Endodermal cell (in vitro differentiated cells): ENCODE results near the gene POP5. TPM values are rescaled to one million over a fixed set of nuclear protein-coding genes. Genes with fewer than 3 reads are reported as not detected.

Experiments
- DNase-seq: peaks from one replicate; pipeline ENCODE4 v3.0.0-alpha.2; 2017
- H3K27ac ChIP-seq: 2 replicates; pipeline ENCODE4 v1.5.1; 2013; ENCODE audit warnings: mild to moderate bottlenecking, low read depth, low read length, moderate library complexity
- H3K27me3 ChIP-seq: 2 replicates; pipeline ENCODE4 v1.6.1; 2013; ENCODE audit warnings: mild to moderate bottlenecking, low read length, moderate library complexity; ENCODE audit not compliant: insufficient read depth, control insufficient read depth, poor library complexity, severe bottlenecking
- H3K36me3 ChIP-seq: 2 replicates; pipeline ENCODE4 v1.7.0; 2013; ENCODE audit warnings: mild to moderate bottlenecking, low read length, moderate library complexity; ENCODE audit not compliant: control insufficient read depth, insufficient read depth
- H3K4me1 ChIP-seq: one replicate; pipeline ENCODE4 v1.7.0; 2013; ENCODE audit warnings: low read length; ENCODE audit not compliant: control insufficient read depth, insufficient read depth
- H3K4me3 ChIP-seq: 2 replicates; pipeline ENCODE4 v1.5.1; 2013; ENCODE audit warnings: mild to moderate bottlenecking, low read length, moderate library complexity
- H3K9ac ChIP-seq: 2 replicates; pipeline ENCODE4 v1.6.1; 2013; ENCODE audit warnings: mild to moderate bottlenecking, low read length, moderate library complexity; ENCODE audit not compliant: poor library complexity, severe bottlenecking; ENCODE audit errors: extremely low read depth
- H3K9me3 ChIP-seq: 2 replicates; pipeline ENCODE4 v1.6.1; 2013; ENCODE audit warnings: mild to moderate bottlenecking, low read length, moderate library complexity; ENCODE audit not compliant: control insufficient read depth
- H3K27ac Mint-ChIP-seq: 2 replicates; pipeline ENCODE4 v1.8.0; 2020; ENCODE audit warnings: mixed read lengths
- H3K27me3 Mint-ChIP-seq: 2 replicates; pipeline ENCODE4 v1.8.0; 2021; ENCODE audit warnings: mild to moderate bottlenecking, mixed read lengths; ENCODE audit not compliant: insufficient read depth
- H3K36me3 Mint-ChIP-seq: 2 replicates; pipeline ENCODE4 v1.8.0; 2020; ENCODE audit warnings: low read depth, mixed read lengths
- H3K4me1 Mint-ChIP-seq: 2 replicates; pipeline ENCODE4 v1.8.0; 2020; ENCODE audit warnings: mixed read lengths
- H3K4me3 Mint-ChIP-seq: 2 replicates; pipeline ENCODE4 v1.8.0; 2020; ENCODE audit warnings: mild to moderate bottlenecking, moderate library complexity, mixed read lengths
- H3K9me3 Mint-ChIP-seq: 2 replicates; pipeline ENCODE4 v1.8.0; 2020; ENCODE audit warnings: mild to moderate bottlenecking, mixed read lengths
- CTCF ChIP-seq: fragments of 200-600 bp; sonication (generic); conservative IDR thresholded peaks from 2 replicates; pipeline ENCODE4 v1.5.0; 2021; ENCODE audit warnings: antibody characterized with exemption, mild to moderate bottlenecking
- WGBS, 2 experiments: methylation state at CpG; one replicate each; pipeline versions ENCODE4 v1.1.5 to v1.1.7; 2013; ENCODE audit warnings: missing lambda C conversion rate in 2 of 2, mixed read lengths in 1 of 2; ENCODE audit not compliant: insufficient coverage in 1 of 2, insufficient read length in 1 of 2; 5-methylcytosine and 5-hydroxymethylcytosine counted together
- total RNA-seq, 2 donors: library from RNA; stranded (reverse); fragmentation: NEBNext Ultra II Directional in 1 of 2; extraction: Animal tissue kit (Norgen Biotek cat#: 25700) in 1 of 2; gene quantifications; 2 replicates in 1 of 2; 3 replicates in 1 of 2; pipeline ENCODE4 v1.2.1, GENCODE V29; 2021

POP5 gene
- total RNA-seq, 2 donors from 2014 or later, result 52.5 to 53.0 TPM

- H3K36me3 Mint-ChIP-seq, result peaks cover 31% of the 10 kb centered on the region
- H3K27ac Mint-ChIP-seq, result no peak overlapping the region
- WGBS, 2 experiments, result 100% methylated on average over 2 of the region's 3 CpGs; no CpG with 5 or more reads in 1 of the 2 experiments
These were observed 36.5 kb downstream of the POP5 start for GRCh38 chr12:120544691-120545090.

GRCh38 chr12:120542166-120542565, 39.0 kb downstream of the POP5 start:
- peaks cover 10% of the 10 kb centered on the region for H3K4me1 ChIP-seq

More at GRCh38 chr12:120544691-120545090, 36.5 kb downstream of the POP5 start:
- no peak overlapping the region for H3K27ac ChIP-seq
- peaks cover 4% of the 10 kb centered on the region for H3K4me1 ChIP-seq
- Mint-ChIP-seq H3K27me3 (no peaks in the 10 kb centered on the region), H3K4me3 (no peak overlapping the region), H3K4me1 (peaks cover 6% of the 10 kb centered on the region), H3K9me3 (no peaks in the 10 kb centered on the region)
- peaks cover 71% of the 10 kb centered on the region for H3K36me3 ChIP-seq
- DNase-seq, result no peak
- no peaks in the 10 kb centered on the region for H3K27me3 ChIP-seq
- H3K9ac ChIP-seq, result no peak overlapping the region
- no peak overlapping the region for H3K4me3 ChIP-seq
- no peak for TF ChIP-seq CTCF
- no peaks in the 10 kb centered on the region for H3K9me3 ChIP-seq

GRCh38 chr12:120540445-120540844, 40.8 kb downstream of the POP5 start:
- peaks cover 10% of the 10 kb centered on the region for H3K4me1 ChIP-seq
- peaks cover 54% of the 10 kb centered on the region for H3K36me3 Mint-ChIP-seq
- H3K27me3 ChIP-seq, result no peaks in the 10 kb centered on the region
- DNase-seq, result no peak
- H3K4me1 Mint-ChIP-seq, result peaks cover 24% of the 10 kb centered on the region
- H3K36me3 ChIP-seq, result peaks cover 72% of the 10 kb centered on the region
- H3K9me3 ChIP-seq, result no peaks in the 10 kb centered on the region
- no peak overlapping the region for H3K27ac ChIP-seq
- TF ChIP-seq CTCF, result no peak
- H3K27ac Mint-ChIP-seq, result no peak overlapping the region
- H3K4me3 Mint-ChIP-seq, result no peak overlapping the region
- no peak overlapping the region for H3K9ac ChIP-seq
- no peak overlapping the region for H3K4me3 ChIP-seq
- 93 to 96% methylated on average over 3 of the region's 3 CpGs for WGBS, 2 experiments
- no peaks in the 10 kb centered on the region for H3K27me3 Mint-ChIP-seq
- no peaks in the 10 kb centered on the region for H3K9me3 Mint-ChIP-seq

More at GRCh38 chr12:120542166-120542565, 39.0 kb downstream of the POP5 start:
- DNase-seq, result no peak
- Histone ChIP-seq H3K4me3 (no peak overlapping the region), H3K9me3 (no peaks in the 10 kb centered on the region), H3K27me3 (no peaks in the 10 kb centered on the region), H3K36me3 (peaks cover 74% of the 10 kb centered on the region), H3K9ac (no peak overlapping the region), H3K27ac (no peak overlapping the region)
- 93 to 98% methylated on average over 4 to 5 of the region's 5 CpGs for WGBS, 2 experiments
- Mint-ChIP-seq H3K4me1 (peaks cover 18% of the 10 kb centered on the region), H3K36me3 (peaks cover 43% of the 10 kb centered on the region), H3K9me3 (no peaks in the 10 kb centered on the region), H3K27me3 (no peaks in the 10 kb centered on the region), H3K4me3 (no peak overlapping the region), H3K27ac (no peak overlapping the region)
- TF ChIP-seq CTCF, result no peak
